Right lobe of liver (tissue), 4 donors: Measurements from ENCODE around the gene UQCC2.

Experiments used
- CTCF ChIP-seq, 4 donors: fragments of 200-600 bp in 3 of 4; fragments of 450-650 bp in 1 of 4; IDR thresholded peaks; one replicate each; pipeline versions ENCODE4 v1.5.1 to v1.8.0; 2016 to 2022; ENCODE audit warnings: antibody characterized with exemption in 4 of 4, mild to moderate bottlenecking in 2 of 4
- POLR2A ChIP-seq: fragments of 450-650 bp; IDR thresholded peaks from one replicate; pipeline ENCODE4 v1.6.1; 2017; ENCODE audit warnings: antibody characterized with exemption, mild to moderate bottlenecking
- donor health status: DM: no; HTN: no; CAD: no.
- donor health status: DM: no; HTN: no; CAD: no.
- donor health status: DM: no; HTN: yes; CAD: no.

DNA sequence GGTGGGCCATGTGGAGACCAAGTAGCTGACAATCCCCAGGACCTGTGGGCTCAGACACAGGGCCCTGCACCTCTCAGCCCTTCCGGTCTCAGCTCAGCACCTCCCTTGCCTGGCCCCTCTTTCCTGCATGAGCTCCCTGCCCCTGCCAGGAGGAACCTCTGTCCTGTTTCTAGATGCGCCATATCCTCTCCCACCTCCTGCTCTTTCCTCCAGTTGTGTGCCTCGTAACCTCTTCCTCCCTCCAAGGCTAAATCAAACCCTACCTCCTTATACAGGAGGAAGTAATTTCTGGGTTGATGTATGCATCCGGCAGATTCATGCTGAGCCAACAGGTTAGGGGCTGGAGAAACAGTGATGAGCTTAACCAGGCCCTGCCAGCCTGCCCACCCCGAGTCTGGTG, 59.5 kb downstream of the UQCC2 start:
- TF ChIP-seq CTCF (IDR thresholded peaks at IDR 0.05), result no peak
- no peak for TF ChIP-seq POLR2A
